Measurements from ENCODE around the gene KRT76. TPM values are rescaled to one million over a fixed set of nuclear protein-coding genes. Genes with fewer than 3 reads are reported as not detected.

KRT76 gene
- total and polyA plus RNA-seq, 10 of the 15 experiments (the other 5 are each of a cell fraction or from before 2014, with no cell fraction given): not detected

- no peaks in the 10 kb centered on the region for H3K36me3 ChIP-seq (ENCODE audit: control insufficient read depth in 2 of 2, insufficient read depth in 2 of 2, low read length in 1 of 2)
- DNase-seq (ENCODE audit: low read depth, low spot score): no peak
- in situ Hi-C loops (cut with MboI): no loop called here
- no TSS peak for BruUV-seq (replicated peaks)
- ChIA-PET SMC1A (ENCODE audit: uncharacterized antibody, unreplicated experiment) (no interaction called here), CTCF (no interaction called here), POLR2A (no interaction called here), RAD21 (ENCODE audit: unreplicated experiment) (no interaction called here)
- WGBS (ENCODE audit: insufficient coverage, insufficient replicate concordance, low lambda C conversion rate, missing lambda C conversion rate): 21% methylated on average over 3 of the region's 3 CpGs
- no peaks in the 10 kb centered on the region for H3K79me2 ChIP-seq (ENCODE audit: control insufficient read depth, insufficient read depth, low read length)
- intact Hi-C loops (cut with micrococcal nuclease; ENCODE audit: unreplicated experiment): no loop called here
- no peak overlapping the region for H3K4me2 ChIP-seq (ENCODE audit: control insufficient read depth, insufficient read depth)
- H2AFZ ChIP-seq (ENCODE audit: control insufficient read depth, low read depth, low read length): no peak overlapping the region
- no peaks in the 10 kb centered on the region for H4K20me1 ChIP-seq (ENCODE audit: control insufficient read depth, insufficient read depth)
- H3K4me3 ChIP-seq: no peak overlapping the region
- TF ChIP-seq, protein P1, sequence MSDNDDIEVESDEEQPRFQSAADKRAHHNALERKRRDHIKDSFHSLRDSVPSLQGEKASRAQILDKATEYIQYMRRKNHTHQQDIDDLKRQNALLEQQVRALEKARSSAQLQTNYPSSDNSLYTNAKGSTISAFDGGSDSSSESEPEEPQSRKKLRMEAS (IDR thresholded peaks at IDR 0.05; ENCODE audit: low read depth, low read length): no peak
- TF ChIP-seq FOS (IDR thresholded peaks at IDR 0.05; ENCODE audit: borderline replicate concordance, extremely low read depth, insufficient read length) (no peak), HDAC6 (IDR thresholded peaks at IDR 0.05; ENCODE audit: unreplicated experiment) (no peak), DPF2 (IDR thresholded peaks at IDR 0.05) (no peak), MYC (IDR thresholded peaks at IDR 0.05; ENCODE audit: insufficient read depth, insufficient read length, insufficient replicate concordance, low read length, severe bottlenecking) (no peak), RBBP5 (conservative IDR thresholded peaks at IDR 0.05) (no peak), MEF2A (IDR thresholded peaks at IDR 0.05; ENCODE audit: insufficient read depth, low read depth, low read length) (no peak), PAX8 (IDR thresholded peaks at IDR 0.05) (no peak)
- TF ChIP-seq, protein P2, sequence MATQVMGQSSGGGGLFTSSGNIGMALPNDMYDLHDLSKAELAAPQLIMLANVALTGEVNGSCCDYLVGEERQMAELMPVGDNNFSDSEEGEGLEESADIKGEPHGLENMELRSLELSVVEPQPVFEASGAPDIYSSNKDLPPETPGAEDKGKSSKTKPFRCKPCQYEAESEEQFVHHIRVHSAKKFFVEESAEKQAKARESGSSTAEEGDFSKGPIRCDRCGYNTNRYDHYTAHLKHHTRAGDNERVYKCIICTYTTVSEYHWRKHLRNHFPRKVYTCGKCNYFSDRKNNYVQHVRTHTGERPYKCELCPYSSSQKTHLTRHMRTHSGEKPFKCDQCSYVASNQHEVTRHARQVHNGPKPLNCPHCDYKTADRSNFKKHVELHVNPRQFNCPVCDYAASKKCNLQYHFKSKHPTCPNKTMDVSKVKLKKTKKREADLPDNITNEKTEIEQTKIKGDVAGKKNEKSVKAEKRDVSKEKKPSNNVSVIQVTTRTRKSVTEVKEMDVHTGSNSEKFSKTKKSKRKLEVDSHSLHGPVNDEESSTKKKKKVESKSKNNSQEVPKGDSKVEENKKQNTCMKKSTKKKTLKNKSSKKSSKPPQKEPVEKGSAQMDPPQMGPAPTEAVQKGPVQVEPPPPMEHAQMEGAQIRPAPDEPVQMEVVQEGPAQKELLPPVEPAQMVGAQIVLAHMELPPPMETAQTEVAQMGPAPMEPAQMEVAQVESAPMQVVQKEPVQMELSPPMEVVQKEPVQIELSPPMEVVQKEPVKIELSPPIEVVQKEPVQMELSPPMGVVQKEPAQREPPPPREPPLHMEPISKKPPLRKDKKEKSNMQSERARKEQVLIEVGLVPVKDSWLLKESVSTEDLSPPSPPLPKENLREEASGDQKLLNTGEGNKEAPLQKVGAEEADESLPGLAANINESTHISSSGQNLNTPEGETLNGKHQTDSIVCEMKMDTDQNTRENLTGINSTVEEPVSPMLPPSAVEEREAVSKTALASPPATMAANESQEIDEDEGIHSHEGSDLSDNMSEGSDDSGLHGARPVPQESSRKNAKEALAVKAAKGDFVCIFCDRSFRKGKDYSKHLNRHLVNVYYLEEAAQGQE (IDR thresholded peaks at IDR 0.05; ENCODE audit: low read depth, low read length): no peak
- H3K27me3 ChIP-seq (replicated peaks in 1 of 2; ENCODE audit: control insufficient read depth in 2 of 2, insufficient read depth in 2 of 2, low read length in 1 of 2): no peaks in the 10 kb centered on the region
- H3K9ac ChIP-seq (ENCODE audit: control insufficient read depth, insufficient read depth, low read length): no peak overlapping the region
- no peaks in the 10 kb centered on the region for H3K9me3 ChIP-seq (replicated peaks; ENCODE audit: control insufficient read depth, insufficient read depth, low read length)
- no peak overlapping the region for H3K27ac ChIP-seq (ENCODE audit: control insufficient read depth, insufficient read depth)
- FAIRE-seq: no peak
- ATAC-seq: no peak
- no peaks in the 10 kb centered on the region for H3K4me1 ChIP-seq (ENCODE audit: control insufficient read depth, insufficient read depth, low read length)
These were observed 34.2 kb downstream of the KRT76 start for GRCh38 chr12:52742822-52743457.

All from GM12878 (cell line).